Kidney capillary endothelial cell (primary cell): ENCODE data around the gene DDX39B.

Experiments used
- DNase-seq: peaks from one replicate; pipeline ENCODE4 v3.0.0-alpha.2; 2018; ENCODE audit warnings: low spot score

Gene DDX39B

GRCh38 chr6:31575335-31575901, 33.6 kb upstream of the DDX39B start, which contains the start of gene TNF:
TNF (plus strand) TSS chr6:31575565; CDS start chr6:31575742, 177 bp downstream.
- no peak for DNase-seq

GRCh38 chr6:31574106-31575061, 32.6 kb upstream of the DDX39B start:
- DNase-seq = no peak

DNA sequence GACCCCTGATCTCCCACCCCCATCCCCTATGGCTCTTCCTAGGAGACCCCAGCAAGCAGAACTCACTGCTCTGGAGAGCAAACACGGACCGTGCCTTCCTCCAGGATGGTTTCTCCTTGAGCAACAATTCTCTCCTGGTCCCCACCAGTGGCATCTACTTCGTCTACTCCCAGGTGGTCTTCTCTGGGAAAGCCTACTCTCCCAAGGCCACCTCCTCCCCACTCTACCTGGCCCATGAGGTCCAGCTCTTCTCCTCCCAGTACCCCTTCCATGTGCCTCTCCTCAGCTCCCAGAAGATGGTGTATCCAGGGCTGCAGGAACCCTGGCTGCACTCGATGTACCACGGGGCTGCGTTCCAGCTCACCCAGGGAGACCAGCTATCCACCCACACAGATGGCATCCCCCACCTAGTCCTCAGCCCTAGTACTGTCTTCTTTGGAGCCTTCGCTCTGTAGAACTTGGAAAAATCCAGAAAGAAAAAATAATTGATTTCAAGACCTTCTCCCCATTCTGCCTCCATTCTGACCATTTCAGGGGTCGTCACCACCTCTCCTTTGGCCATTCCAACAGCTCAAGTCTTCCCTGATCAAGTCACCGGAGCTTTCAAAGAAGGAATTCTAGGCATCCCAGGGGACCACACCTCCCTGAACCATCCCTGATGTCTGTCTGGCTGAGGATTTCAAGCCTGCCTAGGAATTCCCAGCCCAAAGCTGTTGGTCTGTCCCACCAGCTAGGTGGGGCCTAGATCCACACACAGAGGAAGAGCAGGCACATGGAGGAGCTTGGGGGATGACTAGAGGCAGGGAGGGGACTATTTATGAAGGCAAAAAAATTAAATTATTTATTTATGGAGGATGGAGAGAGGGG, 31.7 kb upstream of the DDX39B start:
- DNase-seq = no peak

DNA sequence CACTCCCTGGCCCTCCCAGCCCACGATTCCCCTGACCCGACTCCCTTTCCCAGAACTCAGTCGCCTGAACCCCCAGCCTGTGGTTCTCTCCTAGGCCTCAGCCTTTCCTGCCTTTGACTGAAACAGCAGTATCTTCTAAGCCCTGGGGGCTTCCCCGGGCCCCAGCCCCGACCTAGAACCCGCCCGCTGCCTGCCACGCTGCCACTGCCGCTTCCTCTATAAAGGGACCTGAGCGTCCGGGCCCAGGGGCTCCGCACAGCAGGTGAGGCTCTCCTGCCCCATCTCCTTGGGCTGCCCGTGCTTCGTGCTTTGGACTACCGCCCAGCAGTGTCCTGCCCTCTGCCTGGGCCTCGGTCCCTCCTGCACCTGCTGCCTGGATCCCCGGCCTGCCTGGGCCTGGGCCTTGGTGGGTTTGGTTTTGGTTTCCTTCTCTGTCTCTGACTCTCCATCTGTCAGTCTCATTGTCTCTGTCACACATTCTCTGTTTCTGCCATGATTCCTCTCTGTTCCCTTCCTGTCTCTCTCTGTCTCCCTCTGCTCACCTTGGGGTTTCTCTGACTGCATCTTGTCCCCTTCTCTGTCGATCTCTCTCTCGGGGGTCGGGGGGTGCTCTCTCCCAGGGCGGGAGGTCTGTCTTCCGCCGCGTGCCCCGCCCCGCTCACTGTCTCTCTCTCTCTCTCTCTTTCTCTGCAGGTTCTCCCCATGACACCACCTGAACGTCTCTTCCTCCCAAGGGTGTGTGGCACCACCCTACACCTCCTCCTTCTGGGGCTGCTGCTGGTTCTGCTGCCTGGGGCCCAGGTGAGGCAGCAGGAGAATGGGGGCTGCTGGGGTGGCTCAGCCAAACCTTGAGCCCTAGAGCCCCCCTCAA, 30.5 kb upstream of the DDX39B start, which contains the start of gene LTA:
Gene LTA, plus strand, starts transcription at position 249 of the 871 bp plus-strand sequence. Its CDS starts 454 bp downstream, at position 703.
- no peak for DNase-seq

DNA sequence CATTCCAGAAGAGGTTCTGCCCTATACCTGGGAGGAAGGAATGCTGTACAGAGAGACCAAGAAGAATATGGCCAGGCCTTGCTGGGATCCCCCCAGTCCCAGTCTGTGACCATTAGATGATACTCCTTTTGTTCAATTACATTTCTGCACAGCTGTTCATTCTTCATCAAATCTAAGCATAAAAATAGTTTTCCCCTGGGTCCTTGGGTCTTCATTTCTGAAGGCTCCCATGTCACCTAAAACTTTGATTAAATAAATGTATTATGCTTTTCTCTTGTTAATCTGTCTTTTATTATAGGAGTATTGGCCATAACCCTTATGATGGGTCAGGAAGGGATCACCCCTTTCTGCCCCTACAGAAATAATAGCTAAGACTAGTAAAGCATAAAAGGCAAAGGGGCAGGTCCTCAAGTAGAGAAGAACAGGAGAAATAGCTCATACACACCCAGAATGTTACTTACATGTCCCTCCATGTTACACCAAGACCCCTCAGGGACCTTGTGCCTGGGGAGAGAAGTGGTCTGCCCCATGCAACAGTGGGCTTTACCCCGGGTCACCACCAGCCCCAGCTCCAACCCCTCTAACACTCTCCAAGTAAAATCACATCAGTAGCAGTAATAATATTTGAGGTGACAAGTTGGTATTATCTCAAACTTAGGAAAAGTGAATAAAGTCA, 28.2 kb upstream of the DDX39B start:
- DNase-seq = no peak

- no peak for DNase-seq
Measured at GRCh38 chr6:31568537-31568961, 26.7 kb upstream of the DDX39B start.

DNA sequence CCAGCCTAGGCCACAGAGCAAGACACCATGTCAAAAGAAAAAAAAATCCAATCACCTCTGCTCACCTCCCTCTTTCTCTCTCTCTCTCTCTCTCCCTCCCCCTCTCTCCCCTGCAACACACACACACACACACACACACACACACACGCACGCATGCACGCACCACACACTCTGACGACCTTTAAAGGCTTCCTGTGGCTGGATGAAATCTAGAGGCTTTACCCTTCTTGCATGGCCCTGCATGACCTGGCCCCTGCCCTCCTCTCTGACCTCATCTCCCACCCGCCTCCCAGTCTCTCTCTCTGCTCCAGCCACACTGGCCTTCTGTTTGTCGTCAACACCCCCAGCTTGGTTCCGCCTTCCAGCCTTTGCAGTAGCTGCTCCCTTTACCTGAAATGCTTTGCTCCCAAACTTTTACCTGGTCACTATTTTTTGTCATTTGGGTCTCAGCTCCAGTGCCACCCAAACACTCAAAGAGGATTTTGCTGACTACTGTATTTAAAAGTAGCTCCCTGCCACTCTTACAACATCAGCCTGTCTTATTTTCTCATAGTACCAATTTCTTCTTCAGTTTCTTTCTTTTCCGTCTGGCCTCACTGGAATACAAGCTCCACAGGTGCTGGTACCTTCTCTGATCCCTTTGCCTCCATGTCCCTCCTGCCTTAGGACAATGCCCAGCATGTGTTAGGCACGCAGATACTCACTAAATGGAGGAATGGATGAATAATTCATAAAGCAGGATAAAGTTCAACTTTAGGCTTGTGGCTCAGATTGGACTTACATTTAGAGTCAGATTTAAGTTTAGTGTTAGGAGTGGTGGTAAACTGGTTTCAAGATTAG, 25.9 kb upstream of the DDX39B start:
- no peak for DNase-seq

DNA sequence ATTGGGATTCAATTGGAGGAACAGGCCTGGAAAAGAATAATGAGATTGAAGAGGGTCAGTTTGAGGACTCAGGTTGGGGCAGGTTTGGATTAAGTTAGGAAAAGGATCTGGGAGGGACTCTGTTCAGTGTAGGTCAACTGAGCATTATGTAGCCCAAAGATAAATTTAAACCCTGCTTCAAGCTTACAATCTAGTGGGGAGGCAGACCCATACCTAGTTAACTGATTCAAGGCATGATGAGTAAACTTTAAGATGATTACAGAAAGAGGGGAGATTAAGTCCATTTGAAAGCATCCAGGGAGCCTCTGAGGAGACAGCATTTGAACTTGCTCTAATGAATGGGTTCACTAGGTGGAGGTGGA, 18.9 kb upstream of the DDX39B start:
- no peak for DNase-seq

- DNase-seq = peak; percentile 98
Measured at GRCh38 chr6:31559958-31560696, 18.3 kb upstream of the DDX39B start.

DNA sequence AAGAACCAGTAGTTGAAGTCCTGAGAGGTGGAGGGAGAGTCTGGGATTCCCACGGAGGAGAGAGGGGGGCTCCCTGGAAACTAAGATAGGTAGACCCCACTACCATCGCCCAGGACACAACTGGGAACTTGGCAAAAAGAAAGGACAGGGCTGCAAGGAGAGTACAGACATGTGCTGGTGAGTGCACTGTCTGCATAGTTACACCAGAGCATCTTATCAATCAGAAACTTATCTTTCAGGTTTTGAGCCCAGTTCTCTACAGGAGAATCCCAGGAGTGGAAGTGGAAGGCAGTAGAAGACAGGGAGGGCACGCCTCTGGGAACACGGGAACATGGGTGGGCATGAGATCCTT, 17.8 kb upstream of the DDX39B start:
- DNase-seq = no peak

DNA sequence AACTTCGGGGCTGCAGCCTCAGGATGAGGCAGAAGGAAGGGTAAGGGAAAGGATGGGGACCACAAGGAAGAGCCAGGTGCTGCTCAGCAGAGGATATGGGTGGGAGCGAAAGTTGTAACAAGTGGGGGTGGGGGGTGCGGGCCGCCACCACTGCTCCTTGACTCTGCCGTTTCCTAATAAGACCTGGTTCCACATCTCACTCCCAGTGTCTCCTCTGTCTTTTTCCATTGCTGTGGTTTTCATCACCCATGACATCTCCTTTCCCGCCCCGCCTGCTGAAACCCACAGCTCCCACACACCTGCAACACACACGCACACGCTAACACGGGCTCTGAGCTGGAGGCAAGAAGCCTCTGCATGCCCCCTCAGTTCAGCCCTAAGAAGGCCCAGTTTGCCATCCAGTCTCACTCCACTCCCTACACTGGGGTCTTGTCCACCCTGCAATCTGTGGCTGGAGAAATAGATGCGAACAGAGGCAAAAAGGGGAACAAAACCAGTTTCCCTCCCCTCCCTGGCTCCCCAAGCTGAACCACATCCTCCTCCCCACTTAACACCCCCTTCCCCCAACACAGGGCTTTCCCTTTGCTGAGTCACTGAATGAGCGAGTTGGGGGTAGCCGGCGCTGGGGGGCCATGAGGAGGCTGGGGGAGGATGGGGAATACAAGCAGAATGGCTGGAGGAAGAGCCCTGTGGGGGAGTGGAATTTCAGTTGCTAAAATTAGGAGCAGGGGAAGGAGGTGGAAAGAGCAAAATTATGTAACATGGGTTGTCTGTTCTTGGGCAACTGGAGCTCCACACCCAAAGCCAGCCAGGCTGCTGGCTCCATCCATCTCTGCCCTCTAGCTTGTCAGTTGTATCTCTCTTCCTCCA, 17.1 kb upstream of the DDX39B start:
- no peak for DNase-seq

GRCh38 chr6:31558318-31558625, 16.5 kb upstream of the DDX39B start:
- no peak for DNase-seq

DNA sequence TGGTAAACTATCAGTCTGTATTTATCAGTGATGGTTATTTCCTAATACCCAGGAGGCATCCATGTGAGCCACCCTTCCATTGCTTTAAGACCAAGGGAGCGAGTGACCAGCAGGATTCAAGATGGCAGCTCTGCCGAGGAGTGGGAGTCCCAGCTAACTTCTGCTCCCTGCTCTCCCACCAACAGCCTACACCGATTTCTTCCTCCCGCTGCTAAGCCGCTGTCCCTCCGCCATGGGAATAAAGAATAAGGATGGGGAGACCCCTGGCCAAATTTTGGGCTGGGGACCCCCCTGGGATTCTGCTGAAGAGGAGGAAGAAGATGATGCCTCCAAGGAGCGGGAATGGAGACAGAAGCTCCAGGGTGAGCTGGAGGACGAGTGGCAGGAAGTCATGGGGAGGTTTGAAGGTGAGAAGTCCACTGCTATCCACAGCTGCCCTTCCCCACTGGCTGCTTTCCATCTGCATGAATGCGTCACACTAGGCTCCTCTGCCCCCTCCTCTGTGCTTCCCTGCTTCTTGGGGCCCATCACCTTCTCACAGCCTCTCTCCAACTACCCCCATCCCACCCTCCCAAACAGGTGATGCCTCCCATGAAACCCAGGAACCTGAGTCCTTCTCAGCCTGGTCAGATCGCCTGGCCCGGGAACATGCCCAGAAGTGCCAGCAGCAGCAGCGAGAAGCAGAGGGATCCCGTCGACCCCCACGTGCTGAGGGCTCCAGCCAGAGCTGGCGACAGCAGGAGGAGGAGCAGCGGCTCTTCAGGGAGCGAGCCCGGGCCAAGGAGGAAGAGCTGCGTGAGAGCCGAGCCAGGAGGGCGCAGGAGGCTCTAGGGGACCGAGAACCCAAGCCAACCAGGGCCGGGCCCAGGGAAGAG, 15.9 kb upstream of the DDX39B start:
- no peak for DNase-seq

DNA sequence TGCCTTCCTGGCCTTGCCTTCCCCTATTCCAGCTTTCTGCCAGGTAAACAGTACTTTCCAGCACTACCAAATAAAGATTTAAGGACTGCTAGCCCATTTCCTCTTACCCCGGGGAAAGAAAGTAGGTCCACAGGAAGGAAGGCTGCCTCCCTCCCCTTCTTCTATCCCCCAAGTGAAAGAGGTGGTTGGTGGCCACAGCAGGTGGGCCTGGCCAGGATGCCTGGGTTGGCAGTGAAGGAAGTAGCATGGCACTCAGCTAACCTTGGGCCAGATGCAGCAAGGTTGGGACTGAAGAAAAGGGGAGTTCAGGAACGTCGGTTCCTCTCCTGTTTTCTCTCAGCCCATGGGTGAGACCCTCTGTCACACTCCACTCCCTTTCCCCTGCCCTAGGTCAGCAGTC, 14.5 kb upstream of the DDX39B start:
- DNase-seq = no peak

DNA sequence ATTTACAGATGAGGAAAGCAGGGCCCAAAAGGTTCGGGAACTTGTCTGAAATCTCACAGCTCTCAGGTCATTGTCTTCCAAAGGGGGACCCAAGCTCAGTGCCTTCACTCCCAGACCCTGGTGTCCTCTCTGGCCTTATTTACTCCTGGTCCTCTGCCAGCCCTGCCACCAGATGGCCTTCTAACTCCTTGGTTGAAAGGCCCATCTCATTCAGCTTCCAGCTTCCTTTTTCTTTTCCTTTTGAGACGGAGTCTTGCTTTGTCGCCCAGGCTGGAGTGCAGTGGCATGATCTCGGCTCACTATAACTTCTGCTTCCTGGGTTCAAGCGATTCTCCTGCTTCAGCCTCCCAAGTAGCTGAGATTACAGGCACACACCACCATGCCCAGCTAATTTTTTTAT, 9.6 kb upstream of the DDX39B start:
- DNase-seq = peak; percentile 88

- DNase-seq = no peak
Measured at GRCh38 chr6:31548544-31548873, 6.7 kb upstream of the DDX39B start.

DNA sequence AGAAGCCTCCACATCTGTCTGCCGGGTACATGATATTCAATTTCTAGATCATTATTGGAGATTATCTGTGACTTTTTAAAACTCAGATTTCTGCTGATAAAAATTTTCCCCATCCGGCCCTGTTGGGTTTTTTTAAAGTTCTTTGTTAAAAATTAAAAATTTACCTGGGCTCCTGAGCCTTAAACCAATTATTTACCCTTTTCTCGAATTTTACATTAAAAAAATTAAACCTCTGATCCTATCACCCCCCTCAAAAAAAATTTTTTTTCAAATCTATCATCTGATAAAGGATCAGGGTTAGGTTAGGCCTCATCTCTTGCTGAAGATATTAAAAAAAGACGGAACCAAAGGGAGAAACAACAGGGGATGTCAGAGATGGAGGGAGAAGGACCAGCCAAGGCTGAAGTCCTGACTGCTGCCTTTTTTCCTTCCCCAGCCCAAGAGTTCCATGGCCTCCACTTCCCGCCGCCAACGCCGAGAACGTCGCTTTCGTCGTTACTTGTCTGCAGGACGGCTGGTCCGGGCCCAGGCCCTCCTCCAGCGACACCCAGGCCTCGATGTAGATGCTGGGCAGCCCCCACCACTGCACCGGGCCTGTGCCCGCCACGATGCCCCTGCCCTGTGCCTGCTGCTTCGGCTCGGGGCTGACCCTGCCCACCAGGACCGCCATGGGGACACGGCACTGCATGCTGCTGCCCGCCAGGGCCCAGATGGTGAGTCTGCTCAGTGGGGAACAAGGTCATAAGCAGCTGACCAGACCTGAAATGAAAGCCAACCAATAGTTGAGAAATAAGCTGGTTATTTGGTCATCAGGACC, 6.1 kb upstream of the DDX39B start:
- DNase-seq = no peak
